Activated CD8-positive, alpha-beta T cell treated with anti-CD3 and anti-CD28 coated beads, Interleukin-2, amount 10 ng/mL, durations not matched to agents 7 days and 5 days (primary cell): ENCODE data around the gene PIGR. TPM values are rescaled to one million over a fixed set of nuclear protein-coding genes. Genes with fewer than 3 reads are reported as not detected.

Experiments used
- ATAC-seq: fragments of 150-1000 bp; cut with Tn5 transposase; one replicate; pipeline ENCODE4 v1.10.0; 2021; ENCODE audit warnings: moderate library complexity
- CTCF ChIA-PET: fragments of 350-600 bp; sonication (Branson Sonifier 250); formaldehyde crosslinking; loops from one replicate; lab custom pipeline; 2021; ENCODE audit warnings: antibody characterized with exemption; lab: Charles Lee
- POLR2A ChIA-PET: fragments of 350-600 bp; sonication (Branson Sonifier 250); formaldehyde crosslinking; loops from one replicate; lab custom pipeline; 2021; ENCODE audit warnings: antibody characterized with exemption; lab: Charles Lee
- DNase-seq: peaks from one replicate; pipeline ENCODE4 v3.0.0-alpha.2; 2020
- H3K27ac Mint-ChIP-seq: one replicate; pipeline ENCODE4 v1.8.0; 2021; ENCODE audit warnings: mild to moderate bottlenecking, mixed read lengths
- H3K27me3 Mint-ChIP-seq: one replicate; pipeline ENCODE4 v1.8.0; 2021; ENCODE audit warnings: low read depth, mixed read lengths
- H3K36me3 Mint-ChIP-seq: one replicate; pipeline ENCODE4 v1.8.0; 2021; ENCODE audit warnings: low read depth, mixed read lengths
- H3K4me1 Mint-ChIP-seq: one replicate; pipeline ENCODE4 v1.8.0; 2021; ENCODE audit warnings: low read depth, mixed read lengths
- H3K4me3 Mint-ChIP-seq: one replicate; pipeline ENCODE4 v1.8.0; 2021; ENCODE audit warnings: mild to moderate bottlenecking, mixed read lengths
- H3K9me3 Mint-ChIP-seq: one replicate; pipeline ENCODE4 v1.8.0; 2022; ENCODE audit warnings: mixed read lengths; ENCODE audit not compliant: insufficient read depth
- total RNA-seq, 2 experiments: library from RNA; stranded (reverse); gene quantifications; one replicate each; pipeline ENCODE4 v1.2.3, GENCODE V29; 2021

Gene PIGR
- total RNA-seq: not detected

GRCh38 chr1:206946261-206946660, at the start of gene PIGR:
Gene PIGR, minus strand, starts transcription at chr1:206946466. Its CDS starts 5,935 bp downstream, at chr1:206940531.
- ATAC-seq: no peak
- ChIA-PET CTCF (interaction anchor here (0.7 to 10.5 kb wide), 5 partner anchors 11 to 36 kb away, joined by 3 to 94 read pairs (median 3); no protein-coding TSS in a partner anchor), POLR2A (no interaction called here)
- Mint-ChIP-seq H3K4me1 (peaks cover 4% of the 10 kb centered on the region), H3K27me3 (peaks cover 31% of the 10 kb centered on the region), H3K9me3 (peaks cover 5% of the 10 kb centered on the region), H3K27ac (no peak within 1 kb of the TSS), H3K4me3 (no peak within 1 kb of the TSS), H3K36me3 (no peaks in the 10 kb centered on the region)
- no peak for DNase-seq

- H3K4me1 Mint-ChIP-seq: no peaks in the 10 kb centered on the region
- no peaks in the 10 kb centered on the region for H3K9me3 Mint-ChIP-seq
- POLR2A ChIA-PET: no interaction called here
- DNase-seq: no peak
- no peak for ATAC-seq
- no peak overlapping the region for H3K27ac Mint-ChIP-seq
- H3K36me3 Mint-ChIP-seq: no peaks in the 10 kb centered on the region
- no peak overlapping the region for H3K4me3 Mint-ChIP-seq
- H3K27me3 Mint-ChIP-seq: peaks cover 43% of the 10 kb centered on the region
- CTCF ChIA-PET: interaction anchor here (0.7 to 3.2 kb wide), 4 partner anchors 10 to 335 kb away, joined by 3 to 22 read pairs (median 4); no protein-coding TSS in a partner anchor
Measured at GRCh38 chr1:206992790-206993189, 46.5 kb upstream of the PIGR start.

GRCh38 chr1:206987873-206988272, 41.6 kb upstream of the PIGR start:
- ChIA-PET POLR2A (no interaction called here), CTCF (interaction anchor here (0.9 to 1.0 kb wide), 3 partner anchors 53 to 75 kb away, joined by 3 to 4 read pairs (median 3); no protein-coding TSS in a partner anchor)
- DNase-seq (no peak), ATAC-seq (no peak)
- H3K27ac Mint-ChIP-seq: no peak overlapping the region
- H3K27me3 Mint-ChIP-seq: peaks cover 47% of the 10 kb centered on the region
- no peak overlapping the region for H3K4me3 Mint-ChIP-seq
- no peaks in the 10 kb centered on the region for H3K36me3 Mint-ChIP-seq
- H3K9me3 Mint-ChIP-seq: no peaks in the 10 kb centered on the region
- no peaks in the 10 kb centered on the region for H3K4me1 Mint-ChIP-seq

DNA sequence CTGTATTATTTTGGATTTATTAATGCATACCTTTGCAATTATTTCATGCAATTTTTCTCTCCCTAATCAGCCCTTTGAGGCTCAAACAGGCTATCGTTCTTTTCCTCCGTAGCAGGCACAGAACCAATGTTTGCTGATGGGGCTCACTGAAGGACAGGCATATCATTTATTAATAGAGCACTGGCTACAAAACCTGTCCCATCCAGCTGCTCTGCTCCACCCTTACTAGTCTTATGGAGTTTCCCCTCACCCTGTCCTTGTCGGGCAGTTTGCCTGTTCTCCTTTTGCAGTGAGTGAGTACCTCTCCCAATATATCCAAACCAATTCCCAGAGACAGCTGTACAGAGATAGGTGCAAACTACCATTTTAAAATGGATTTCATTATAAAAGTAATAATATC, 40.6 kb upstream of the PIGR start:
- POLR2A ChIA-PET: no interaction called here
- Mint-ChIP-seq H3K9me3 (no peaks in the 10 kb centered on the region), H3K4me3 (no peak overlapping the region), H3K4me1 (no peaks in the 10 kb centered on the region), H3K27me3 (peaks cover 47% of the 10 kb centered on the region), H3K36me3 (no peaks in the 10 kb centered on the region), H3K27ac (no peak overlapping the region)
- CTCF ChIA-PET: interaction anchor here (0.8 to 1.5 kb wide), 4 partner anchors 11 to 513 kb away, joined by 3 to 6 read pairs (median 4); no protein-coding TSS in a partner anchor
- no peak for ATAC-seq
- no peak for DNase-seq

DNA sequence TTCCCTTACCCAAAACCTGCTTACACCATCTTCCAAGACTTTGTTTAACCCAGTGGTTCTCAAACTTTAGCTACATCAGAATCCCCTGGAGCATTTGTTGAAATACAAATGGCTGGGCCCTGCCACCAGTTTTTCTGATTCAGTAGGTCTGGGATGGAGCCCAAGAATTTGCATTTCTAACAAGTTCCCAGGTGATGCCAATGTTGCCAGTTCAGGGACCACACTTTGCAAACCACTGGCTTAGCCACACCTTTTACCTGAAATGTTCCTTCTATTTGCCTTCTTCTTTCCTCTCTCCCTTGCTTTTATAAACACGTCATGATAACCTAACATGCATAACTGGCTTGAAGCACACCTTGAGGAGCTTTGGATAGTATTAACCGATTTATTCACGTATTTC, 40.1 kb upstream of the PIGR start:
- H3K9me3 Mint-ChIP-seq: no peaks in the 10 kb centered on the region
- POLR2A ChIA-PET: interaction anchor here (1.0 kb wide), 1 partner anchor 8 kb away, joined by 3 read pairs; no protein-coding TSS in a partner anchor
- no peaks in the 10 kb centered on the region for H3K4me1 Mint-ChIP-seq
- CTCF ChIA-PET: interaction anchor here (0.8 to 11.7 kb wide), 8 partner anchors 10 to 513 kb away, joined by 3 to 281 read pairs (median 4); no protein-coding TSS in a partner anchor
- no peaks in the 10 kb centered on the region for H3K36me3 Mint-ChIP-seq
- peaks cover 47% of the 10 kb centered on the region for H3K27me3 Mint-ChIP-seq
- no peak for ATAC-seq
- H3K27ac Mint-ChIP-seq: no peak overlapping the region
- H3K4me3 Mint-ChIP-seq: no peak overlapping the region
- no peak for DNase-seq

DNA sequence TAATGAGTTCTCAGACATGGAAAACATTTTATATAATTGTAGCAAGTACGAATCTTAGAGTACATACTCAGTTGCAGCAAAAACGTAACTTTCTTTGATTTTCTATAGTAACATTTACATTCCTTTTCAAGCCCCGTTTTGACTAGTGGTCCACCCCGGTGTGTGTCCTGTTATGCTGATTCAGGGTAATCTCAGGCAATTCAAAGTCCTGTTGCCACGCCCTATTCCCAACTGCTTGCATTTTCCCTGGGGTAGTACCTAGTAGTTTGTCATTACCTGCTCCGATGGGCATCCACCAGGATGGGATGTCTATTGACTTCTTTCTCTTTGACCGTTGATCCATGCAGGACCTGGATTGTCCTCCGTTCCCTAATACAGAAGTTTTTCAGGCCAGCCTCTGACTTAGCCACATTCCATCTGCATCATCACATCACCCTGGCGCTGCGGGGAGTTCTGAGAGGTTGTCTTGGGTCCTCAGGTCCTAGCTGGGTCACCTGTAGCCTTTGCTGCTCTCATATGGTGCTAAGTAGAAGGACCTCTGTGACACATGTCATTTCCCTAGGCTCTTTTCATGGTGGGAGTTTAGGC, 39.0 kb upstream of the PIGR start:
- Mint-ChIP-seq H3K4me1 (no peaks in the 10 kb centered on the region), H3K9me3 (no peaks in the 10 kb centered on the region), H3K4me3 (no peak overlapping the region), H3K27me3 (peaks cover 45% of the 10 kb centered on the region), H3K27ac (no peak overlapping the region), H3K36me3 (no peaks in the 10 kb centered on the region)
- ChIA-PET POLR2A (interaction anchor here (1.0 kb wide), 1 partner anchor 9 kb away, joined by 3 read pairs; no protein-coding TSS in a partner anchor), CTCF (interaction anchor here (0.6 to 11.7 kb wide), 9 partner anchors 9 to 354 kb away, joined by 3 to 281 read pairs (median 4); no protein-coding TSS in a partner anchor)
- no peak for DNase-seq
- no peak for ATAC-seq

GRCh38 chr1:206982216-206982615, 36.0 kb upstream of the PIGR start:
- ChIA-PET CTCF (interaction anchor here (0.8 to 11.7 kb wide), 76 partner anchors 9 to 522 kb away, joined by 3 to 281 read pairs (median 6); partner anchors contain the start of genes C1orf116, DYRK3, EIF2D and FCAMR), POLR2A (interaction anchor here (0.6 to 0.7 kb wide), 2 partner anchors 47 to 216 kb away, joined by 3 to 6 read pairs; no protein-coding TSS in a partner anchor)
- Mint-ChIP-seq H3K9me3 (no peaks in the 10 kb centered on the region), H3K4me3 (no peak overlapping the region), H3K4me1 (no peaks in the 10 kb centered on the region), H3K27me3 (peaks cover 32% of the 10 kb centered on the region), H3K27ac (no peak overlapping the region), H3K36me3 (no peaks in the 10 kb centered on the region)
- ATAC-seq: peak; percentile 82
- peak; percentile 75 for DNase-seq

GRCh38 chr1:206979379-206980043, 33.2 kb upstream of the PIGR start:
- H3K4me1 Mint-ChIP-seq: no peaks in the 10 kb centered on the region
- H3K4me3 Mint-ChIP-seq: no peak overlapping the region
- DNase-seq (no peak), ATAC-seq (no peak)
- H3K27ac Mint-ChIP-seq: no peak overlapping the region
- H3K9me3 Mint-ChIP-seq: no peaks in the 10 kb centered on the region
- H3K27me3 Mint-ChIP-seq: peaks cover 25% of the 10 kb centered on the region
- H3K36me3 Mint-ChIP-seq: no peaks in the 10 kb centered on the region
- ChIA-PET POLR2A (no interaction called here), CTCF (interaction anchor here (0.7 to 11.7 kb wide), 10 partner anchors 9 to 344 kb away, joined by 3 to 281 read pairs (median 20); partner anchors contain the start of genes DYRK3, FCAMR and FCMR)

GRCh38 chr1:206978259-206978658, 32.0 kb upstream of the PIGR start:
- no peak for ATAC-seq
- Mint-ChIP-seq H3K4me1 (no peaks in the 10 kb centered on the region), H3K27ac (no peak overlapping the region), H3K9me3 (no peaks in the 10 kb centered on the region), H3K36me3 (no peaks in the 10 kb centered on the region), H3K27me3 (peaks cover 24% of the 10 kb centered on the region), H3K4me3 (no peak overlapping the region)
- no peak for DNase-seq
- CTCF ChIA-PET: interaction anchor here (0.7 to 11.7 kb wide), 6 partner anchors 8 to 243 kb away, joined by 3 to 281 read pairs (median 9); partner anchors contain the start of gene FCAMR
- POLR2A ChIA-PET: interaction anchor here (0.8 kb wide), 1 partner anchor 56 kb away, joined by 3 read pairs; no protein-coding TSS in a partner anchor

- POLR2A ChIA-PET: no interaction called here
- Mint-ChIP-seq H3K27me3 (peaks cover 36% of the 10 kb centered on the region), H3K27ac (no peak overlapping the region), H3K9me3 (no peaks in the 10 kb centered on the region), H3K4me1 (no peaks in the 10 kb centered on the region), H3K36me3 (no peaks in the 10 kb centered on the region), H3K4me3 (no peak overlapping the region)
- ATAC-seq (no peak), DNase-seq (no peak)
- CTCF ChIA-PET: interaction anchor here (1.3 to 11.7 kb wide), 4 partner anchors 8 to 166 kb away, joined by 3 to 281 read pairs (median 4); no protein-coding TSS in a partner anchor
Measured at GRCh38 chr1:206975306-206975705, 29.0 kb upstream of the PIGR start.

DNA sequence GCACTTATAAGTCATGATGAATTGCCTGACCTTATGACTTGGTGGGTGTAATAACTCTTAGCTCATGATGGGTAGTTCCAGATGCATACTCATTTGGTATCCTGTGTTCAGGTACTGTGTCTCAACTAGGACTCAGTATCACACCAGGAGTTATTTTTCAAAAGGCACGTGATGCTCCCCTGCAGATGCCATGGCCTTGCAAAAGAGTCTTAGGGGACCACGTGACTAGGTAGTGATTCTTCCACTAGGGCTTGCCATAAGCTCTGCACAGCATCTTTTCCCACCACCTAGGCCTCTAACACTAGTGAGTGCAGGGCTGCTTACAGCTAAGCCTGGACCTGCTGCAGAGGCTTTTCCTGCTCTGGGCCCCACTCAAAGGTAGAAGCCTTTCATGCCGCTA, 27.9 kb upstream of the PIGR start:
- Mint-ChIP-seq H3K27me3 (peaks cover 45% of the 10 kb centered on the region), H3K36me3 (no peaks in the 10 kb centered on the region), H3K9me3 (no peaks in the 10 kb centered on the region), H3K27ac (no peak overlapping the region), H3K4me1 (no peaks in the 10 kb centered on the region), H3K4me3 (no peak overlapping the region)
- ATAC-seq: no peak
- POLR2A ChIA-PET: no interaction called here
- CTCF ChIA-PET: interaction anchor here (0.8 to 7.8 kb wide), 8 partner anchors 7 to 238 kb away, joined by 3 to 71 read pairs (median 4); no protein-coding TSS in a partner anchor
- no peak for DNase-seq
